Fibroblast of the conjunctiva (primary cell): Measurements from ENCODE around the gene MRPL36.

ENCODE experiments used
- DNase-seq: peaks from one replicate; pipeline ENCODE4 v3.0.0-alpha.2; 2010; ENCODE audit warnings: low read depth

Gene MRPL36

GRCh38 chr5:1781726-1782384 is 17.8 kb downstream of the MRPL36 start:
- DNase-seq = no peak

GRCh38 chr5:1781107-1781506 is 18.5 kb downstream of the MRPL36 start:
- no peak for DNase-seq

- no peak for DNase-seq
Observed at GRCh38 chr5:1780614-1780930, 19.1 kb downstream of the MRPL36 start.

- DNase-seq = no peak
Observed at GRCh38 chr5:1779782-1780613, 19.6 kb downstream of the MRPL36 start.

GRCh38 chr5:1779021-1779680 is 20.5 kb downstream of the MRPL36 start:
- DNase-seq = no peak

GRCh38 chr5:1778138-1779020 is 21.3 kb downstream of the MRPL36 start:
- DNase-seq = no peak

GRCh38 chr5:1777281-1778137 is 22.1 kb downstream of the MRPL36 start:
- DNase-seq = no peak

GRCh38 chr5:1776831-1777230 is 22.8 kb downstream of the MRPL36 start:
- DNase-seq = no peak

- no peak for DNase-seq
Observed at GRCh38 chr5:1772634-1773033, 27.0 kb downstream of the MRPL36 start.

GRCh38 chr5:1771149-1772065 is 28.2 kb downstream of the MRPL36 start:
- no peak for DNase-seq

- DNase-seq = no peak
Observed at GRCh38 chr5:1770443-1770802, 29.2 kb downstream of the MRPL36 start.

GRCh38 chr5:1769752-1770442 is 29.7 kb downstream of the MRPL36 start:
- DNase-seq = no peak

GRCh38 chr5:1769017-1769640 is 30.5 kb downstream of the MRPL36 start:
- no peak for DNase-seq

- no peak for DNase-seq
Observed at GRCh38 chr5:1768283-1769000, 31.2 kb downstream of the MRPL36 start.

GRCh38 chr5:1767524-1768282 is 31.9 kb downstream of the MRPL36 start:
- DNase-seq = no peak

GRCh38 chr5:1765880-1766235 is 33.8 kb downstream of the MRPL36 start:
- no peak for DNase-seq

GRCh38 chr5:1765141-1765879 is 34.3 kb downstream of the MRPL36 start:
- DNase-seq = no peak
